IMR-90 (cell line): ENCODE results near the gene SLC43A2. TPM values are rescaled to one million over a fixed set of nuclear protein-coding genes. Genes with fewer than 3 reads are reported as not detected.

Experiments
- ATAC-seq: fragments of 200-7000 bp; cut with Tn5 transposase; 2 replicates; pipeline ENCODE4 v1.9.1; 2020; ENCODE audit warnings: low read depth, mild to moderate bottlenecking, moderate library complexity
- BruUV-seq: library from RNA; stranded (reverse); fragments of 400-500 nt; replicated peaks from 2 replicates; lab custom pipeline; 2021; lab: Mats Ljungman, UMichigan
- CTCF ChIA-PET: fragments of 300-600 bp; formaldehyde crosslinking; extraction: SDS; loops from one replicate; lab custom pipeline; 2021; ENCODE audit warnings: antibody characterized with exemption; lab: Yijun Ruan, JAX
- POLR2A ChIA-PET: fragments of 300-600 bp; sonication (Branson Sonifier 250); formaldehyde crosslinking; loops from one replicate; lab custom pipeline; 2022; ENCODE audit warnings: antibody characterized with exemption; ENCODE audit not compliant: unreplicated experiment; lab: Charles Lee
- DNase-seq: peaks from one replicate; pipeline ENCODE4 v3.0.0; 2013
- H2AFZ ChIP-seq: replicated peaks from 2 replicates; pipeline ENCODE3; 2013; ENCODE audit warnings: low read length, mild to moderate bottlenecking; ENCODE audit not compliant: poor library complexity
- H2AK5ac ChIP-seq: 2 replicates; pipeline ENCODE4 v1.6.1; 2013; ENCODE audit warnings: low read depth, low read length, inconsistent platforms
- H2AK9ac ChIP-seq: replicated peaks from 2 replicates; pipeline ENCODE3; 2013; ENCODE audit warnings: mild to moderate bottlenecking, low read depth, low read length, moderate library complexity; ENCODE audit not compliant: poor library complexity
- H2BK120ac ChIP-seq: 2 replicates; pipeline ENCODE4 v1.6.1; 2013; ENCODE audit warnings: low read depth, low read length, inconsistent platforms
- H2BK15ac ChIP-seq: 3 replicates; pipeline ENCODE4 v1.6.1; 2013; ENCODE audit warnings: low read depth, low read length, inconsistent platforms
- H2BK20ac ChIP-seq: 2 replicates; pipeline ENCODE4 v1.6.1; 2013; ENCODE audit warnings: low read depth, mild to moderate bottlenecking, inconsistent platforms, low read length, moderate library complexity
- H2BK5ac ChIP-seq: 2 replicates; pipeline ENCODE4 v1.6.1; 2013; ENCODE audit warnings: mild to moderate bottlenecking, low read depth, low read length, inconsistent platforms; ENCODE audit not compliant: poor library complexity, severe bottlenecking
- H3K14ac ChIP-seq: replicated peaks from 2 replicates; pipeline ENCODE4 v1.6.1; 2013; ENCODE audit warnings: low read depth, low read length, inconsistent platforms
- H3K18ac ChIP-seq: 2 replicates; pipeline ENCODE4 v1.6.1; 2013; ENCODE audit warnings: low read depth, low read length, control low read depth
- H3K23ac ChIP-seq: 2 replicates; pipeline ENCODE4 v1.6.1; 2013; ENCODE audit warnings: low read depth, low read length, inconsistent platforms
- H3K27ac ChIP-seq: 2 replicates; pipeline ENCODE4 v1.5.1; 2013; ENCODE audit warnings: mild to moderate bottlenecking, control low read depth, low read length; ENCODE audit not compliant: insufficient read depth
- H3K27me3 ChIP-seq: 2 replicates; pipeline ENCODE4 v1.6.1; 2013; ENCODE audit warnings: low read length; ENCODE audit not compliant: control insufficient read depth, insufficient read depth
- H3K36me3 ChIP-seq: 2 replicates; pipeline ENCODE4 v1.6.1; 2013; ENCODE audit warnings: low read length, mixed read lengths; ENCODE audit not compliant: control insufficient read depth, insufficient read depth
- H3K4ac ChIP-seq: 2 replicates; pipeline ENCODE4 v1.6.1; 2013; ENCODE audit warnings: low read depth, low read length, inconsistent platforms
- H3K4me1 ChIP-seq: 2 replicates; pipeline ENCODE4 v1.6.1; 2013; ENCODE audit warnings: low read length, mixed read lengths; ENCODE audit not compliant: control insufficient read depth, insufficient read depth
- H3K4me2 ChIP-seq: 2 replicates; pipeline ENCODE4 v1.6.1; 2013; ENCODE audit warnings: low read depth, mild to moderate bottlenecking, control low read depth, low read length, moderate library complexity
- H3K4me3 ChIP-seq: 2 replicates; pipeline ENCODE4 v1.5.1; 2013; ENCODE audit warnings: low read depth, mild to moderate bottlenecking, control low read depth, low read length, moderate library complexity; ENCODE audit not compliant: insufficient read depth
- H3K56ac ChIP-seq: 2 replicates; pipeline ENCODE4 v1.6.1; 2013; ENCODE audit warnings: low read length, inconsistent platforms; ENCODE audit not compliant: insufficient read depth; ENCODE audit errors: extremely low read depth
- H3K79me1 ChIP-seq, 2 experiments: 2 replicates each; pipeline ENCODE4 v1.6.1; 2013; ENCODE audit warnings: low read length in 2 of 2, inconsistent platforms in 1 of 2, low read depth in 1 of 2
- H3K9ac ChIP-seq: 2 replicates; pipeline ENCODE4 v1.6.1; 2013; ENCODE audit warnings: low read depth, low read length, control low read depth
- H3K9me1 ChIP-seq: 2 replicates; pipeline ENCODE4 v1.6.1; 2013; ENCODE audit warnings: low read length, inconsistent platforms; ENCODE audit not compliant: insufficient read depth
- H3K9me3 ChIP-seq: 2 replicates; pipeline ENCODE4 v1.6.1; 2013; ENCODE audit warnings: low read length; ENCODE audit not compliant: control insufficient read depth, insufficient read depth
- H4K20me1 ChIP-seq: 2 replicates; pipeline ENCODE4 v1.6.1; 2013; ENCODE audit warnings: low read length, inconsistent platforms; ENCODE audit not compliant: insufficient read depth
- H4K5ac ChIP-seq: 2 replicates; pipeline ENCODE4 v1.6.1; 2013; ENCODE audit warnings: mild to moderate bottlenecking, low read depth, low read length, control low read depth
- H4K8ac ChIP-seq, 2 experiments: 2 replicates each; pipeline ENCODE4 v1.6.1; 2013; ENCODE audit warnings: low read depth in 2 of 2, low read length in 2 of 2, control low read depth in 1 of 2, inconsistent platforms in 1 of 2
- H4K91ac ChIP-seq: 2 replicates; pipeline ENCODE4 v1.6.1; 2013; ENCODE audit warnings: low read depth, low read length, inconsistent platforms; ENCODE audit not compliant: insufficient read depth
- BHLHE40 ChIP-seq: fragments of 150-350 bp; IDR thresholded peaks from 2 replicates; pipeline ENCODE4 v1.6.1; 2016; ENCODE audit warnings: mild to moderate bottlenecking, low read depth, low read length
- CEBPB ChIP-seq: IDR thresholded peaks from 2 replicates; pipeline ENCODE4 v1.6.1; 2012; ENCODE audit warnings: low read depth, low read length, improper control_type of control experiment
- CHD1 ChIP-seq: IDR thresholded peaks from 2 replicates; pipeline ENCODE4 v1.6.1; 2012; ENCODE audit warnings: low read depth, low read length, improper control_type of control experiment
- CTCF ChIP-seq: conservative IDR thresholded peaks from 2 replicates; pipeline ENCODE4 v1.5.1; 2012; ENCODE audit warnings: mild to moderate bottlenecking, low read depth, low read length, improper control_type of control experiment
- ELK1 ChIP-seq: fragments of 150-350 bp; IDR thresholded peaks from 2 replicates; pipeline ENCODE4 v1.6.1; 2016; ENCODE audit warnings: low read depth, mild to moderate bottlenecking, low read length, moderate library complexity, borderline replicate concordance
- FOS ChIP-seq: fragments of 150-350 bp; IDR thresholded peaks from 2 replicates; pipeline ENCODE4 v1.6.1; 2016; ENCODE audit warnings: low read depth, low read length
- MAFK ChIP-seq: IDR thresholded peaks from 2 replicates; pipeline ENCODE4 v1.6.1; 2012; ENCODE audit warnings: low read depth, low read length, improper control_type of control experiment
- MAZ ChIP-seq: IDR thresholded peaks from 2 replicates; pipeline ENCODE4 v1.6.1; 2012; ENCODE audit warnings: low read depth, mild to moderate bottlenecking, low read length, improper control_type of control experiment, moderate library complexity, borderline replicate concordance
- MXI1 ChIP-seq: IDR thresholded peaks from 2 replicates; pipeline ENCODE4 v1.6.1; 2012; ENCODE audit warnings: low read depth, mild to moderate bottlenecking, low read length, moderate library complexity, borderline replicate concordance
- NFE2L2 ChIP-seq: fragments of 150-350 bp; IDR thresholded peaks from 2 replicates; pipeline ENCODE4 v1.6.1; 2016; ENCODE audit warnings: low read depth, mild to moderate bottlenecking, low read length
- POLR2A ChIP-seq: IDR thresholded peaks from 2 replicates; pipeline ENCODE4 v1.6.1; 2012; ENCODE audit warnings: mild to moderate bottlenecking, low read depth, low read length
- RAD21 ChIP-seq: IDR thresholded peaks from 2 replicates; pipeline ENCODE4 v1.6.1; 2012; ENCODE audit warnings: low read length, improper control_type of control experiment
- RCOR1 ChIP-seq: IDR thresholded peaks from 2 replicates; pipeline ENCODE4 v1.6.1; 2012; ENCODE audit warnings: mild to moderate bottlenecking, low read length, improper control_type of control experiment; ENCODE audit not compliant: insufficient replicate concordance
- RFX5 ChIP-seq: IDR thresholded peaks from 2 replicates; pipeline ENCODE4 v1.8.0; 2012; ENCODE audit warnings: low read depth, mild to moderate bottlenecking, low read length, moderate library complexity
- SMC3 ChIP-seq: fragments of 150-350 bp; IDR thresholded peaks from 2 replicates; pipeline ENCODE4 v1.6.1; 2016; ENCODE audit warnings: low read depth, mild to moderate bottlenecking, antibody characterized with exemption, low read length, moderate library complexity
- WGBS, 2 experiments: methylation state at CpG; one replicate each; pipeline versions ENCODE4 v1.1.5 to v1.1.7; 2013; ENCODE audit warnings: missing lambda C conversion rate in 2 of 2; ENCODE audit not compliant: insufficient read length in 1 of 2; ENCODE audit errors: extremely low coverage in 2 of 2; 5-methylcytosine and 5-hydroxymethylcytosine counted together
- dilution Hi-C: fragments of 300-500 bp; cut with HindIII; formaldehyde crosslinking; loops from one replicate; pipeline ENCODE4 v1.14.3; 2018; ENCODE audit warnings: low sequenced_read_pairs; ENCODE audit not compliant: unreplicated experiment
- in situ Hi-C: fragments of 300-500 bp; cut with MboI; formaldehyde crosslinking; loops from 3 replicates; pipeline ENCODE4 v1.14.3; 2019; ENCODE audit warnings: low sequenced_read_pairs, inconsistent platforms, mixed read lengths
- intact Hi-C: fragments of 100-400 bp; cut with micrococcal nuclease; formaldehyde crosslinking; loops from 2 replicates; pipeline ENCODE4 v1.10.0; 2022
- polyA plus RNA-seq, 3 experiments: library from polyadenylated mRNA; depleted of rRNA; stranded (reverse); fragments of >200 nt; gene quantifications; 2 replicates each; pipeline ENCODE4 v1.2.3, GENCODE V29; 2012; ENCODE audit warnings: low replicate concordance in 1 of 3
- total RNA-seq: library from RNA; depleted of rRNA; stranded (reverse); fragments of >200 nt; gene quantifications from 2 replicates; pipeline ENCODE4 v1.2.3, GENCODE V29; 2012
- TF ChIP-seq, protein P1 (sequence below): fragments of 150-350 bp; IDR thresholded peaks from 2 replicates; pipeline ENCODE4 v1.6.1; 2017; ENCODE audit warnings: mild to moderate bottlenecking, antibody characterized with exemption, low read length, low read depth

Gene SLC43A2
- total and polyA plus RNA-seq, 2 of the 4 experiments (the other 2 are of a cell fraction) = 3.8 to 9.0 TPM

DNA sequence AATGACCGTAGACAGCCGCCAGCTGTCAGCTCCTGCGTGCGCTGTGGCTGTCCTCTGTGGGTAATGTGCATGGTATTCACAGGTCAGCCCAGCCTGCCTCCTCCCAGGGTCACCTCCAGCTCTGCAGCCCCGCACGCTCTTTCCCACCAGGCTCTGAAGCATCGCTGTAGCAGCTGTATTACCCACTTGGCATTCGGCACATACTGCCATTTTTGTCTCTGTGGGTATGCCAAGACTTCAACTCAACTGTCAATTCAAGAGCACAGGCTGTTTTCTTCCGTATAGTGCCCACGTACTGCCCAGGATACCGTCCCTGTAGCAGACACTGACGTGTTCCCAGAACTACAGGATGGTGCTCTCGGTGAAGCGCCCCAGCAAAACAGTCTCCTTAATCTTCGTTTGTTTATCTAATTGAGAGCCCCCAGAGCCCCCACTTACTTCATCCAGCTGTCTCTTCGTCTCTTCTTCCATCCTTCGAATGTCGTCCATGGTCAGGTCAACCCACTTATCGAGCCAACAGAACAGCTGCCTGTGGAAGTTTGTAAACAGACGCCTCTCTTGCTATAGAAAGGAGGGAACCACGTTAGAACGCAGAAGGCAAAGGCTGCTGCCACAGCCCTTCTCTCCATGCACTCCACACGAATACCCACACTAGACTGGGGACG is 94.8 kb downstream of the SLC43A2 start:
- H2BK5ac ChIP-seq = no peak overlapping the region
- POLR2A ChIA-PET = no interaction called here
- peaks cover 52% of the 10 kb centered on the region for H3K36me3 ChIP-seq
- DNase-seq (no peak), ATAC-seq (no peak)
- intact Hi-C loops = no loop called here
- no peak overlapping the region for H3K56ac ChIP-seq
- H3K27me3 ChIP-seq = no peaks in the 10 kb centered on the region
- no peak overlapping the region for H2BK20ac ChIP-seq
- H4K8ac ChIP-seq = no peak overlapping the region
- dilution Hi-C loops = no loop called here
- no TSS peak for BruUV-seq
- no peak overlapping the region for H3K27ac ChIP-seq
- no peaks in the 10 kb centered on the region; a peak in 3 of 4 replicates for H3K79me1 ChIP-seq
- peaks cover 2% of the 10 kb centered on the region; the same call in 1 of the 2 replicates for H3K4me1 ChIP-seq
- no peak overlapping the region for H2BK15ac ChIP-seq
- in situ Hi-C loops = no loop called here
- no peaks in the 10 kb centered on the region for H3K9me3 ChIP-seq
- TF ChIP-seq RCOR1 (no peak), RAD21 (no peak), NFE2L2 (no peak), BHLHE40 (no peak), SMC3 (no peak), MAFK (no peak), ELK1 (no peak), CHD1 (no peak), MXI1 (no peak), MAZ (no peak), FOS (no peak), RFX5 (no peak), POLR2A (no peak), CEBPB (no peak), CTCF (no peak)
- TF ChIP-seq, protein P1, sequence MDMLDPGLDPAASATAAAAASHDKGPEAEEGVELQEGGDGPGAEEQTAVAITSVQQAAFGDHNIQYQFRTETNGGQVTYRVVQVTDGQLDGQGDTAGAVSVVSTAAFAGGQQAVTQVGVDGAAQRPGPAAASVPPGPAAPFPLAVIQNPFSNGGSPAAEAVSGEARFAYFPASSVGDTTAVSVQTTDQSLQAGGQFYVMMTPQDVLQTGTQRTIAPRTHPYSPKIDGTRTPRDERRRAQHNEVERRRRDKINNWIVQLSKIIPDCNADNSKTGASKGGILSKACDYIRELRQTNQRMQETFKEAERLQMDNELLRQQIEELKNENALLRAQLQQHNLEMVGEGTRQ = no peak
- no peak overlapping the region for H2BK120ac ChIP-seq
- WGBS, 2 experiments = 71% methylated on average over 12 of the region's 24 CpGs; no CpG with 5 or more reads in 1 of the 2 experiments
- H3K9me1 ChIP-seq = no peaks in the 10 kb centered on the region; the same call in 1 of the 2 replicates
- H3K18ac ChIP-seq = no peak overlapping the region
- H3K4ac ChIP-seq = no peak overlapping the region
- H2AK5ac ChIP-seq = no peak overlapping the region
- CTCF ChIA-PET = no interaction called here
- H3K23ac ChIP-seq = no peak overlapping the region
- no peak overlapping the region for H4K5ac ChIP-seq
- H2AK9ac ChIP-seq = no peak overlapping the region
- no peak overlapping the region for H3K14ac ChIP-seq
- H3K4me3 ChIP-seq = no peak overlapping the region
- H2AFZ ChIP-seq = no peak overlapping the region
- no peak overlapping the region for H3K4me2 ChIP-seq
- H3K9ac ChIP-seq = no peak overlapping the region
- no peak overlapping the region for H4K91ac ChIP-seq
- no peaks in the 10 kb centered on the region; the same call in none of the 2 replicates for H4K20me1 ChIP-seq
